Adrenal gland (tissue), 5 donors: ENCODE results near the gene CGREF1.

ENCODE experiments used
- POLR2A ChIP-seq, 2 donors: fragments of 450-650 bp; IDR thresholded peaks; one replicate each; pipeline ENCODE4 v1.6.1; 2017; ENCODE audit warnings: antibody characterized with exemption in 2 of 2, mild to moderate bottlenecking in 2 of 2, moderate library complexity in 1 of 2
- TF ChIP-seq, protein P1 (sequence below), 6 experiments: fragments of 450-650 bp in 4 of 6; fragments of 200-600 bp in 2 of 6; sonication (generic) in 1 of 6; IDR thresholded peaks; 1 replicate in 5 of 6; 2 replicates in 1 of 6; pipeline versions ENCODE4 v1.5.1 to v1.8.0; 2016 to 2021; ENCODE audit warnings: antibody characterized with exemption in 6 of 6, mild to moderate bottlenecking in 2 of 6, moderate library complexity in 1 of 6
- donor health status: DM: no; HTN: no; CAD: no.

DNA sequence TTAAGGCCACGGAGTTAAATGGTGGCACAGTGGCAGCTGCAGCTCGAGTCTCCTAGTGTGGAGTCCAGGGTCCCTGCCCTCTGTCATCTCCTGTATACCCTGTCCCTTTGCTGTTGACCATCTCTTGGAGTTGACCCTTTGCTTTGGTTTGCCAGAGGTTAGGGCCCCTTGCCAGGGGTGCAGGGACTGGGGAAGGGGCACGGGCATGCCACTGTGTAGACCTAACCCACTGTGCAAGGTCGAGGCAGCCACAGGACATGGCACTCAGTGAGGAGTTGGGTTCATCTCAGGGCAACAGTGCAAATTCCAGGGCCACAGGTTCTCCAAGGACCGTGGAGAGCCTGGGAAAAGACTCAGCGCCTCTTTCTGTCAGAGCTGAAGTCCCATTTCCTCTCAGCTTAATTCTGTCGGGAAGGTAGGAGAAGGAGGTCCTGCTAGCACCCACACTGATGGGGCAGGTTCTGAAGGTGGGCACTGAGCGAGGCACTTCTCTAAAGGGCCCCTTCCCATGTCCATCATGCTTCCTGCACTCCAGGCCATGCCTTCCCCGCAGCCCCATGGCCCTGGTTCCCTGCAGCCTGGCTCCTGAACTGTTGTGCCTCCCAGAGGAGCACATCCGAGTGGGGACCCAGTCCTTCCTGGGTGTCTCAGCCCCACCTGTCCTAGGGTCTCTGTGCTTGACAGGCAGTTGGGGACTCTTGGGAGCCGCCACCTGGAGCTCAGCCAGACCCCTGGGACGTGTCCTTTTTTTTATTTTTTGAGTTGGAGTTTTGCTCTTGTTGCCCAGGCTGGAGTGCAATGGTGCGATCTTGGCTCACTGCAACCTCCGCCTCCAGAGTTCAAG is 29.6 kb downstream of the CGREF1 start:
- TF ChIP-seq, protein P1, sequence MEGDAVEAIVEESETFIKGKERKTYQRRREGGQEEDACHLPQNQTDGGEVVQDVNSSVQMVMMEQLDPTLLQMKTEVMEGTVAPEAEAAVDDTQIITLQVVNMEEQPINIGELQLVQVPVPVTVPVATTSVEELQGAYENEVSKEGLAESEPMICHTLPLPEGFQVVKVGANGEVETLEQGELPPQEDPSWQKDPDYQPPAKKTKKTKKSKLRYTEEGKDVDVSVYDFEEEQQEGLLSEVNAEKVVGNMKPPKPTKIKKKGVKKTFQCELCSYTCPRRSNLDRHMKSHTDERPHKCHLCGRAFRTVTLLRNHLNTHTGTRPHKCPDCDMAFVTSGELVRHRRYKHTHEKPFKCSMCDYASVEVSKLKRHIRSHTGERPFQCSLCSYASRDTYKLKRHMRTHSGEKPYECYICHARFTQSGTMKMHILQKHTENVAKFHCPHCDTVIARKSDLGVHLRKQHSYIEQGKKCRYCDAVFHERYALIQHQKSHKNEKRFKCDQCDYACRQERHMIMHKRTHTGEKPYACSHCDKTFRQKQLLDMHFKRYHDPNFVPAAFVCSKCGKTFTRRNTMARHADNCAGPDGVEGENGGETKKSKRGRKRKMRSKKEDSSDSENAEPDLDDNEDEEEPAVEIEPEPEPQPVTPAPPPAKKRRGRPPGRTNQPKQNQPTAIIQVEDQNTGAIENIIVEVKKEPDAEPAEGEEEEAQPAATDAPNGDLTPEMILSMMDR (IDR thresholded peaks at IDR 0.05) = no peak
- TF ChIP-seq POLR2A (IDR thresholded peaks at IDR 0.05) = no peak
